Sigmoid colon (tissue), 4 donors: ENCODE results near the gene HPCAL1.

Source experiments
- EP300 ChIP-seq, 4 donors: sonication (generic); formaldehyde crosslinking; IDR thresholded peaks; one replicate each; pipeline ENCODE4 v1.6.1; 2017; ENCODE audit warnings: antibody characterized with exemption in 4 of 4
- POLR2A ChIP-seq, 2 donors: fragments of 450-650 bp; IDR thresholded peaks; one replicate each; pipeline ENCODE4 v1.6.1; 2016; ENCODE audit warnings: antibody characterized with exemption in 2 of 2, mild to moderate bottlenecking in 2 of 2, moderate library complexity in 2 of 2
- POLR2AphosphoS5 ChIP-seq, 4 donors: sonication (generic); formaldehyde crosslinking; IDR thresholded peaks; one replicate each; pipeline ENCODE4 v1.6.1; 2017; ENCODE audit warnings: antibody characterized with exemption in 4 of 4
- TF ChIP-seq, protein P1 (sequence below), 4 experiments: fragments of 450-650 bp in 3 of 4; fragments of 200-600 bp in 1 of 4; IDR thresholded peaks; one replicate each; pipeline ENCODE4 v1.5.1; 2016 to 2019; ENCODE audit warnings: antibody characterized with exemption in 4 of 4, mild to moderate bottlenecking in 3 of 4, moderate library complexity in 2 of 4

DNA sequence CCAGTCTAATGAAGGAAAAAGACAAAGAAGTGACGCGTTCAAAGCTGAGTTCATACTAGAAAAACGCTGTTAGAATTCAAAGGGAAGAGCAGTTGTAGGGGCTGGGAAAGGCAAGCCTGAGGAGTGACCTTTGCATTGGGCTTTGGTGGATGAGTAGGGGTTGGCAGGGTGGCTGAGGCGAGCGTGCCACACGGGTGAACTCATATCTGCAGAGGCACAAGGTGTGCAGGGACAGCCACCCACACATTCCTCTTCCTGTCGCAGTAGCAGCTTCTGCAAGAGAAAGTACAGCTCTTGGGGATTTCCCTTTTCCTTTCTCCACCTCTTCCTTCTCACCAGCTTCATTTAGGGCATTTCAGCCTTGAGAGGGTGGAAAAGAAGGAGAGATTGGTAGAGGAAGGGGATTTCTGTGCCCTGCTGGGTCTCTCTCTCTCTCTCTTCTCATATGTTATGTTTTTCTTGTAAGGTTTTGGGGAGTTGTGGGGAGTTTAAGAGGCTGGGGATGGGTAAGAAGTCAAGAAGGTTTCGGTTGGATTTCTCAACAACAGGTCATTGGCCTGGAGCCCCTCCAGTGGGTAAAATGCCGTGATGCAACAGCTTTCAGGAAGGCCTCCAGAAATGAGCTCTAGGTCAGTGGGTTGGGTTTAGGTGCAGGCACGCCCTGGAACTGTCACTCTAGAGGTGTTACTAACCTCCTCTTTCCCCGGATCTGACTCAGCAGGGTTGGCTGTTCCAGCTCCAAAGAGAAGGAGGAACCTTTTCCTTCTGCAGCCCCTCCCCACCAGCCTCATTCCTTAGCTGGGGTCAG lies 105.3 kb downstream of the HPCAL1 start:
- TF ChIP-seq, protein P1, sequence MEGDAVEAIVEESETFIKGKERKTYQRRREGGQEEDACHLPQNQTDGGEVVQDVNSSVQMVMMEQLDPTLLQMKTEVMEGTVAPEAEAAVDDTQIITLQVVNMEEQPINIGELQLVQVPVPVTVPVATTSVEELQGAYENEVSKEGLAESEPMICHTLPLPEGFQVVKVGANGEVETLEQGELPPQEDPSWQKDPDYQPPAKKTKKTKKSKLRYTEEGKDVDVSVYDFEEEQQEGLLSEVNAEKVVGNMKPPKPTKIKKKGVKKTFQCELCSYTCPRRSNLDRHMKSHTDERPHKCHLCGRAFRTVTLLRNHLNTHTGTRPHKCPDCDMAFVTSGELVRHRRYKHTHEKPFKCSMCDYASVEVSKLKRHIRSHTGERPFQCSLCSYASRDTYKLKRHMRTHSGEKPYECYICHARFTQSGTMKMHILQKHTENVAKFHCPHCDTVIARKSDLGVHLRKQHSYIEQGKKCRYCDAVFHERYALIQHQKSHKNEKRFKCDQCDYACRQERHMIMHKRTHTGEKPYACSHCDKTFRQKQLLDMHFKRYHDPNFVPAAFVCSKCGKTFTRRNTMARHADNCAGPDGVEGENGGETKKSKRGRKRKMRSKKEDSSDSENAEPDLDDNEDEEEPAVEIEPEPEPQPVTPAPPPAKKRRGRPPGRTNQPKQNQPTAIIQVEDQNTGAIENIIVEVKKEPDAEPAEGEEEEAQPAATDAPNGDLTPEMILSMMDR (IDR thresholded peaks at IDR 0.05): no peak
- TF ChIP-seq POLR2A (IDR thresholded peaks at IDR 0.05) (no peak), POLR2AphosphoS5 (IDR thresholded peaks at IDR 0.05) (no peak), EP300 (IDR thresholded peaks at IDR 0.05) (no peak)
